GM12873 (cell line): Measurements from ENCODE around the gene JMJD1C.

Experiments used
- CTCF ChIP-seq: IDR thresholded peaks from 2 replicates; pipeline ENCODE4 v1.5.1; 2012; ENCODE audit warnings: low read depth, mild to moderate bottlenecking, moderate library complexity, low read length, control low read depth; ENCODE audit not compliant: insufficient read depth; ENCODE audit errors: missing control alignments

Gene JMJD1C

GRCh38 chr10:63368365-63368764, 97.4 kb downstream of the JMJD1C start:
- no peak for TF ChIP-seq CTCF

- no peak for TF ChIP-seq CTCF
These were observed 98.8 kb downstream of the JMJD1C start for GRCh38 chr10:63366933-63367332.

GRCh38 chr10:63365976-63366765, 99.6 kb downstream of the JMJD1C start:
- TF ChIP-seq CTCF = no peak

- no peak for TF ChIP-seq CTCF
These were observed 100.9 kb downstream of the JMJD1C start for GRCh38 chr10:63364918-63365317.

GRCh38 chr10:63363951-63364350, 101.8 kb downstream of the JMJD1C start:
- TF ChIP-seq CTCF = no peak

- TF ChIP-seq CTCF = no peak
These were observed 110.1 kb downstream of the JMJD1C start for GRCh38 chr10:63355682-63356081.

GRCh38 chr10:63352976-63353375, 112.8 kb downstream of the JMJD1C start:
- no peak for TF ChIP-seq CTCF
